Spleen (tissue), 11 donors: ENCODE data around the gene SIRT2. TPM values are rescaled to one million over a fixed set of nuclear protein-coding genes. Genes with fewer than 3 reads are reported as not detected.

ENCODE experiments used
- DNase-seq: peaks from one replicate; pipeline ENCODE4 v3.0.0-alpha.2; 2020
- H3K27ac ChIP-seq, 8 donors: fragments of 200-600 bp; sonication (generic) in 7 of 8; 1 replicate in 4 of 8; 2 replicates in 4 of 8; pipeline versions ENCODE4 v1.5.0 to v1.8.0; 2016 to 2021; ENCODE audit warnings: inconsistent platforms in 4 of 8, mild to moderate bottlenecking in 4 of 8, moderate library complexity in 1 of 8
- H3K27me3 ChIP-seq, 7 donors: fragments of 200-600 bp; sonication (generic) in 6 of 7; replicated peaks in 1 of 7; 1 replicate in 4 of 7; 2 replicates in 3 of 7; pipeline versions ENCODE4 v1.5.0 to v1.8.0; 2016 to 2021; ENCODE audit warnings: inconsistent platforms in 3 of 7, mild to moderate bottlenecking in 1 of 7
- H3K36me3 ChIP-seq, 6 donors: fragments of 200-600 bp; sonication (generic) in 5 of 6; 1 replicate in 4 of 6; 2 replicates in 2 of 6; pipeline versions ENCODE4 v1.5.0 to v1.8.0; 2016 to 2021; ENCODE audit warnings: inconsistent platforms in 2 of 6
- H3K4me1 ChIP-seq, 6 donors: fragments of 200-600 bp; sonication (generic) in 5 of 6; 1 replicate in 3 of 6; 2 replicates in 3 of 6; pipeline versions ENCODE4 v1.5.0 to v1.8.0; 2016 to 2021; ENCODE audit warnings: inconsistent platforms in 3 of 6
- H3K4me3 ChIP-seq, 8 donors: fragments of 200-600 bp; sonication (generic) in 7 of 8; 1 replicate in 4 of 8; 2 replicates in 4 of 8; pipeline versions ENCODE4 v1.5.0 to v1.8.0; 2016 to 2021; ENCODE audit warnings: inconsistent platforms in 4 of 8, mild to moderate bottlenecking in 4 of 8, moderate library complexity in 2 of 8
- H3K9me3 ChIP-seq, 8 donors: fragments of 200-600 bp; sonication (generic) in 7 of 8; 1 replicate in 4 of 8; 2 replicates in 4 of 8; pipeline versions ENCODE4 v1.5.0 to v1.8.0; 2016 to 2021; ENCODE audit warnings: inconsistent platforms in 4 of 8
- POLR2A ChIP-seq, 3 donors: fragments of 450-650 bp; IDR thresholded peaks; one replicate each; pipeline ENCODE4 v1.5.1; 2017; ENCODE audit warnings: antibody characterized with exemption in 3 of 3, mild to moderate bottlenecking in 1 of 3
- POLR2AphosphoS5 ChIP-seq, 3 donors: sonication (generic); formaldehyde crosslinking; IDR thresholded peaks; one replicate each; pipeline ENCODE4 v1.5.1; 2017; ENCODE audit warnings: antibody characterized with exemption in 3 of 3
- WGBS, 5 donors: extraction: QIAGEN DNeasy Blood & Tissue Kit in 3 of 5; methylation state at CpG; one replicate each; pipeline versions ENCODE4 v1.1.5 to v1.1.7; 2013 to 2018; 5-methylcytosine and 5-hydroxymethylcytosine counted together
- intact Hi-C: fragments of 100-400 bp; cut with DNase I; formaldehyde crosslinking; loops from one replicate; pipeline ENCODE4 v1.15.0; 2023; ENCODE audit warnings: low total_unique reads
- polyA plus RNA-seq, 3 donors: library from polyadenylated mRNA; stranded (reverse); fragments of 200-250 nt; gene quantifications; one replicate each; pipeline ENCODE4 v1.2.1, GENCODE V29; 2013
- total RNA-seq, 7 donors: library from RNA; depleted of rRNA in 3 of 7; stranded (reverse); fragments of >200 nt in 3 of 7; fragmentation: NEBNext Ultra II Directional in 4 of 7; extraction: Animal tissue kit (Norgen Biotek cat#: 25700) in 4 of 7; gene quantifications; one replicate each; pipeline versions ENCODE4 v1.1.0 to v1.2.1, GENCODE V29; 2016 to 2021
- TF ChIP-seq, protein P1 (sequence below), 11 experiments: fragments of 200-600 bp in 7 of 11; fragments of 450-650 bp in 4 of 11; sonication (generic) in 4 of 11; IDR thresholded peaks in 8 of 11; conservative IDR thresholded peaks in 3 of 11; 1 replicate in 7 of 11; 2 replicates in 4 of 11; pipeline versions ENCODE4 v1.4.0 to v1.8.0; 2016 to 2021; ENCODE audit warnings: antibody characterized with exemption in 11 of 11, inconsistent platforms in 4 of 11, mild to moderate bottlenecking in 1 of 11
- donor health status: healthy with polysubstance abuse.
- donor health status: DM: no; HTN: no; CAD: no; lungs with moderate emphysema.
- donor health status: DM: no; HTN: no; CAD: no.
- donor health status: Bipolar disorder and iron deficiency.
- donor health status: healthy.
- donor health status: DM: no; HTN: no; CAD: no.
- donor health status: DM: yes; HTN: yes; CAD: no.

SIRT2 gene
- total and polyA plus RNA-seq, 10 donors: 25.8 to 81.0 (median 50.2) TPM

DNA sequence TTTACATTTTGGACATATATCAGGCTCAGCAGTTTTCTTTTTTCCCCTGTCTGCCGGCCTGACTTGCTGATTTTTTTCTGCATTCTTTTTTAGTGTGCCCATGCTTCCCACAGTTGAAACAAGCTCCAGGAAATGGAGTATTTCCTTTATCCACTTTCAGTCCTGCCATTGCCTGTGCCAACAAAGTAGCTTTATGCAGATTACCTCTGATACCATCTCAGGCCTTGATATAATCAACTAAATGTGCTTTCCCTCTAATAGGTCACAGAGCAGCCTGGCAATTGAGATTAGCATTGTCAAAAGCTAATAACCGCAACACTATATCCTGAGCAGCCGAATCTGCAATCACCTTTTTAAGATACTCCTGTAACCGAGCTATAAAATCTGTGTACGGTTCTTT is 40.5 kb upstream of the SIRT2 start:
- H3K27ac ChIP-seq: peak overlapping the region in 6 of 8 donors; percentile 32 to 72 (median 66)
- peaks cover 0 to 10% (median 8%) of the 10 kb centered on the region in 8 donors for H3K9me3 ChIP-seq
- H3K27me3 ChIP-seq: peaks cover 0 to 4% (median 0%) of the 10 kb centered on the region in 7 donors
- peaks cover 0 to 7% (median 0%) of the 10 kb centered on the region in 6 donors for H3K36me3 ChIP-seq
- intact Hi-C loops: loop anchor here (10.0 kb wide), 1 partner anchor 305 kb away; no protein-coding TSS in a partner anchor
- peaks cover 0 to 8% (median 2%) of the 10 kb centered on the region in 6 donors for H3K4me1 ChIP-seq
- TF ChIP-seq POLR2A (IDR thresholded peaks at IDR 0.05) (no peak), POLR2AphosphoS5 (IDR thresholded peaks at IDR 0.05) (no peak)
- TF ChIP-seq, protein P1, sequence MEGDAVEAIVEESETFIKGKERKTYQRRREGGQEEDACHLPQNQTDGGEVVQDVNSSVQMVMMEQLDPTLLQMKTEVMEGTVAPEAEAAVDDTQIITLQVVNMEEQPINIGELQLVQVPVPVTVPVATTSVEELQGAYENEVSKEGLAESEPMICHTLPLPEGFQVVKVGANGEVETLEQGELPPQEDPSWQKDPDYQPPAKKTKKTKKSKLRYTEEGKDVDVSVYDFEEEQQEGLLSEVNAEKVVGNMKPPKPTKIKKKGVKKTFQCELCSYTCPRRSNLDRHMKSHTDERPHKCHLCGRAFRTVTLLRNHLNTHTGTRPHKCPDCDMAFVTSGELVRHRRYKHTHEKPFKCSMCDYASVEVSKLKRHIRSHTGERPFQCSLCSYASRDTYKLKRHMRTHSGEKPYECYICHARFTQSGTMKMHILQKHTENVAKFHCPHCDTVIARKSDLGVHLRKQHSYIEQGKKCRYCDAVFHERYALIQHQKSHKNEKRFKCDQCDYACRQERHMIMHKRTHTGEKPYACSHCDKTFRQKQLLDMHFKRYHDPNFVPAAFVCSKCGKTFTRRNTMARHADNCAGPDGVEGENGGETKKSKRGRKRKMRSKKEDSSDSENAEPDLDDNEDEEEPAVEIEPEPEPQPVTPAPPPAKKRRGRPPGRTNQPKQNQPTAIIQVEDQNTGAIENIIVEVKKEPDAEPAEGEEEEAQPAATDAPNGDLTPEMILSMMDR (IDR thresholded peaks at IDR 0.05 in 8 of 11, conservative IDR thresholded peaks at IDR 0.05 in 3 of 11): no peak
- H3K4me3 ChIP-seq: no peak overlapping the region
- WGBS, 5 donors: 23 to 38% (median 33%) methylated on average over 5 of the region's 5 CpGs
- DNase-seq: no peak

DNA sequence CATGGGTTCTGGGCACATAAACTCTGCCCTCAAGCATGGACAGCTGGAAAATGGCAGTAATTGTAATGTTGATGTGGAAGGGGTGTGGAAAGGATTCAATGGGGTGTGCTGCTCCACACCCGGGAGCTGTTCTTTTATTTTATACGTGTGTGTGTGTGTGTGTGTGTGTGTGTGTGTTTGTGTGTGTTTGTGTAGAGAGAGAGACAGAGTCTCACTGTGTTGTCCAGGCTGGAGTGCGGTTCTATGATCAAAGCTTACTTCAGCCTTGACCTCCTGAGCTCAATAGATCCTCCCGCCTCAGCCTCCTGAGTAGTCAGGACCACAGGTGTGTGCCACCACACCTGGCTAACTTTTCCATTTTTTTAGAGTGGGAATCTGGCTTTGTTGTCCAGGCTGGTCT is 34.1 kb upstream of the SIRT2 start:
- H3K9me3 ChIP-seq: peaks cover 0 to 14% (median 10%) of the 10 kb centered on the region in 8 donors
- H3K27me3 ChIP-seq: no peaks in the 10 kb centered on the region
- peaks cover 16 to 54% (median 35%) of the 10 kb centered on the region in 6 donors for H3K4me1 ChIP-seq
- peaks cover 0 to 37% (median 10%) of the 10 kb centered on the region in 6 donors for H3K36me3 ChIP-seq
- no peak for DNase-seq
- TF ChIP-seq POLR2A (IDR thresholded peaks at IDR 0.05) (no peak), POLR2AphosphoS5 (IDR thresholded peaks at IDR 0.05) (no peak)
- TF ChIP-seq, protein P1 (IDR thresholded peaks at IDR 0.05 in 8 of 11, conservative IDR thresholded peaks at IDR 0.05 in 3 of 11): no peak
- 56 to 94% (median 92%) methylated on average over 4 of the region's 4 CpGs for WGBS, 5 donors
- H3K27ac ChIP-seq: no peak overlapping the region
- H3K4me3 ChIP-seq: no peak overlapping the region
- intact Hi-C loops: loop anchor here (10.0 kb wide), 1 partner anchor 299 kb away; no protein-coding TSS in a partner anchor

DNA sequence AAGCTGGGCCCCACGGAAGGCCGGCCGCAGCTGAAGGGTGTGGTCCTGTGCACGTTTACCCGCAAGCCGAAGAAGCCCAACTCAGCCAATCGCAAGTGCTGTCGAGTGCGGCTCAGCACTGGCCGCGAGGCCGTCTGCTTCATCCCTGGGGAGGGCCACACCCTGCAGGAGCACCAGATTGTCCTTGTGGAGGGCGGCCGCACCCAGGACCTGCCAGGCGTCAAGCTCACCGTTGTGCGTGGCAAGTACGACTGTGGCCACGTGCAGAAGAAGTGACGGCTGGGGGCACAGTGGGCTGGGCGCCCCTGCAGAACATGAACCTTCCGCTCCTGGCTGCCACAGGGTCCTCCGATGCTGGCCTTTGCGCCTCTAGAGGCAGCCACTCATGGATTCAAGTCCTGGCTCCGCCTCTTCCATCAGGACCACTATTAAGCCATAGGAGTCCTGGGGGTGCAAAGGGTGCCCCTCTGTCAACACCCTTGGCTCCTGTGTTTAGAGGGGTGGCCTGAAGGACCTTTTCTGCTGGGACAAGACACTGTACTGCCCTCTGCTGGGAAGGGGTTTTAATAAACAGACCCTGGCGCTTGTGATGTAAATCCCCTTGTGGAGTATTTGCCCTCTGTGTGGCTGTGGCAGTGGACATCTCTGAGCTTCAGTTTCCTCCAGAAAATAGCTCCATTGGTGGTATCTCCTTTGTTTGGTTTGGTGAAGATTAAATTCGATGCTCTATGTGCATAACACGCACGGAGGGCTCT is 33.2 kb upstream of the SIRT2 start:
- WGBS, 5 donors: 86 to 88% (median 87%) methylated on average over 10 to 29 of the region's 29 CpGs
- Histone ChIP-seq H3K27me3 (no peaks in the 10 kb centered on the region), H3K9me3 (peaks cover 0 to 14% (median 10%) of the 10 kb centered on the region in 8 donors), H3K4me1 (peaks cover 16 to 63% (median 40%) of the 10 kb centered on the region in 6 donors), H3K4me3 (no peak overlapping the region), H3K36me3 (peaks cover 0 to 37% (median 10%) of the 10 kb centered on the region in 6 donors), H3K27ac (peak overlapping the region in 1 of 8 donors; percentile 4)
- DNase-seq: no peak
- no peak for TF ChIP-seq POLR2A (IDR thresholded peaks at IDR 0.05)
- no peak for TF ChIP-seq POLR2AphosphoS5 (IDR thresholded peaks at IDR 0.05)
- TF ChIP-seq, protein P1 (IDR thresholded peaks at IDR 0.05 in 8 of 11, conservative IDR thresholded peaks at IDR 0.05 in 3 of 11): peak in 6 of 11 experiments; percentile 23 to 52 (median 37)
- intact Hi-C loops: loop anchor here (10.0 kb wide), 1 partner anchor 298 kb away; no protein-coding TSS in a partner anchor

DNA sequence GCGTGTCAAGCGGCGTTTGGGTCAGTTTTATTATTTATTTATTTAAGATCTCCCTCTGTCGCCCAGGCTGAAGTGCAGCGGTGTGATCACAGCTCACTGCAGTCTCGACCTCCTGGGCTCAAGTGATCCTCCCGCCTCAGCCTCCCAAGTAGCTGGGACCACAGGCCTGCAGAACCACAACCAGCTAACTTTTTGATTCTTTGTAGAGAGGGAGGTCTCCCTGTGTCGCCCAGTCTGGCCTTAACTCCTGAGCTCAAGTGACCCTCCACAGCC is 32.0 kb upstream of the SIRT2 start:
- Histone ChIP-seq H3K36me3 (peaks cover 0 to 37% (median 10%) of the 10 kb centered on the region in 6 donors), H3K27me3 (no peaks in the 10 kb centered on the region), H3K4me3 (peak overlapping the region; percentile 51 to 82 (median 72)), H3K27ac (peak overlapping the region in 7 of 8 donors; percentile 81 to 93 (median 88)), H3K9me3 (peaks cover 0 to 14% (median 10%) of the 10 kb centered on the region in 8 donors), H3K4me1 (peaks cover 16 to 73% (median 40%) of the 10 kb centered on the region in 6 donors)
- no peak for DNase-seq
- WGBS, 5 donors: 24 to 46% (median 35%) methylated on average over 8 of the region's 8 CpGs
- no peak for TF ChIP-seq POLR2A (IDR thresholded peaks at IDR 0.05)
- intact Hi-C loops: loop anchor here (10.0 kb wide), 1 partner anchor 297 kb away; no protein-coding TSS in a partner anchor
